HEK293 (cell line): ENCODE data around the gene CDC42EP5.

ENCODE experiments used
- CTCF ChIP-seq: fragments of 450-650 bp; formaldehyde crosslinking; IDR thresholded peaks from 2 replicates; pipeline ENCODE4 v1.5.1; 2016; ENCODE audit warnings: missing biosample characterization, missing genetic modification characterization
- GLI4 ChIP-seq: fragments of 450-650 bp; formaldehyde crosslinking; IDR thresholded peaks from 2 replicates; pipeline ENCODE4 v1.5.1; 2016; ENCODE audit warnings: missing biosample characterization, missing genetic modification characterization
- GLIS2 ChIP-seq: fragments of 450-650 bp; formaldehyde crosslinking; IDR thresholded peaks from 2 replicates; pipeline ENCODE4 v1.5.1; 2016; ENCODE audit warnings: missing biosample characterization, missing genetic modification characterization
- INSM2 ChIP-seq: fragments of 450-650 bp; formaldehyde crosslinking; IDR thresholded peaks from 2 replicates; pipeline ENCODE4 v1.5.1; 2016; ENCODE audit warnings: missing biosample characterization, missing genetic modification characterization
- KLF1 ChIP-seq: fragments of 450-650 bp; formaldehyde crosslinking; IDR thresholded peaks from 2 replicates; pipeline ENCODE4 v1.5.1; 2016; ENCODE audit warnings: missing biosample characterization, missing genetic modification characterization
- KLF8 ChIP-seq: fragments of 450-650 bp; formaldehyde crosslinking; IDR thresholded peaks from 2 replicates; pipeline ENCODE4 v1.5.1; 2016; ENCODE audit warnings: missing biosample characterization, missing genetic modification characterization
- PATZ1 ChIP-seq: fragments of 450-650 bp; formaldehyde crosslinking; IDR thresholded peaks from 2 replicates; pipeline ENCODE4 v1.5.1; 2016; ENCODE audit warnings: missing biosample characterization, missing genetic modification characterization
- PRDM6 ChIP-seq: fragments of 450-650 bp; formaldehyde crosslinking; IDR thresholded peaks from 2 replicates; pipeline ENCODE4 v1.5.1; 2017; ENCODE audit warnings: missing biosample characterization, missing genetic modification characterization
- ZBTB17 ChIP-seq: fragments of 450-650 bp; formaldehyde crosslinking; IDR thresholded peaks from 2 replicates; pipeline ENCODE4 v1.5.1; 2016; ENCODE audit warnings: missing biosample characterization, missing genetic modification characterization
- ZBTB48 ChIP-seq: fragments of 450-650 bp; formaldehyde crosslinking; IDR thresholded peaks from 2 replicates; pipeline ENCODE4 v1.5.1; 2016; ENCODE audit warnings: missing biosample characterization, missing genetic modification characterization
- ZBTB49 ChIP-seq: fragments of 450-650 bp; formaldehyde crosslinking; IDR thresholded peaks from 2 replicates; pipeline ENCODE4 v1.5.1; 2016; ENCODE audit warnings: missing biosample characterization, missing genetic modification characterization, low read depth
- ZNF169 ChIP-seq: fragments of 450-650 bp; formaldehyde crosslinking; IDR thresholded peaks from 2 replicates; pipeline ENCODE4 v1.5.1; 2016; ENCODE audit warnings: missing biosample characterization, missing genetic modification characterization
- ZNF214 ChIP-seq: fragments of 450-650 bp; formaldehyde crosslinking; IDR thresholded peaks from 2 replicates; pipeline ENCODE4 v1.5.1; 2017; ENCODE audit warnings: missing biosample characterization, mild to moderate bottlenecking, missing genetic modification characterization, borderline replicate concordance
- ZNF223 ChIP-seq: fragments of 450-650 bp; formaldehyde crosslinking; IDR thresholded peaks from 2 replicates; pipeline ENCODE4 v1.5.1; 2016; ENCODE audit warnings: missing biosample characterization, missing genetic modification characterization
- ZNF292 ChIP-seq: fragments of 450-650 bp; formaldehyde crosslinking; IDR thresholded peaks from 2 replicates; pipeline ENCODE4 v1.5.1; 2016; ENCODE audit warnings: low read depth, missing biosample characterization, missing genetic modification characterization, borderline replicate concordance
- ZNF362 ChIP-seq: fragments of 450-650 bp; formaldehyde crosslinking; IDR thresholded peaks from 2 replicates; pipeline ENCODE4 v1.5.1; 2016; ENCODE audit warnings: missing biosample characterization, missing genetic modification characterization
- ZNF426 ChIP-seq: fragments of 450-650 bp; formaldehyde crosslinking; IDR thresholded peaks from 2 replicates; pipeline ENCODE4 v1.5.1; 2017; ENCODE audit warnings: missing biosample characterization, missing genetic modification characterization, mild to moderate bottlenecking, inconsistent platforms, moderate library complexity
- ZNF473 ChIP-seq: fragments of 450-650 bp; formaldehyde crosslinking; IDR thresholded peaks from 2 replicates; pipeline ENCODE4 v1.5.1; 2017; ENCODE audit warnings: missing biosample characterization, missing genetic modification characterization
- ZNF501 ChIP-seq: fragments of 450-650 bp; formaldehyde crosslinking; IDR thresholded peaks from 2 replicates; pipeline ENCODE4 v1.5.1; 2016; ENCODE audit warnings: missing biosample characterization, missing genetic modification characterization
- ZNF558 ChIP-seq: fragments of 450-650 bp; formaldehyde crosslinking; IDR thresholded peaks from 2 replicates; pipeline ENCODE4 v1.5.1; 2016; ENCODE audit warnings: missing biosample characterization, missing genetic modification characterization
- ZNF560 ChIP-seq: fragments of 450-650 bp; formaldehyde crosslinking; IDR thresholded peaks from 2 replicates; pipeline ENCODE4 v1.5.1; 2017; ENCODE audit warnings: missing biosample characterization, missing genetic modification characterization, borderline replicate concordance
- ZNF580 ChIP-seq: fragments of 450-650 bp; formaldehyde crosslinking; IDR thresholded peaks from 2 replicates; pipeline ENCODE4 v1.5.1; 2016; ENCODE audit warnings: missing biosample characterization, missing genetic modification characterization
- ZNF621 ChIP-seq: fragments of 450-650 bp; formaldehyde crosslinking; IDR thresholded peaks from 2 replicates; pipeline ENCODE4 v1.5.1; 2017; ENCODE audit warnings: missing biosample characterization, missing genetic modification characterization
- ZNF639 ChIP-seq: fragments of 450-650 bp; formaldehyde crosslinking; IDR thresholded peaks from 2 replicates; pipeline ENCODE4 v1.5.1; 2016; ENCODE audit warnings: missing biosample characterization, missing genetic modification characterization
- ZNF664 ChIP-seq: fragments of 450-650 bp; formaldehyde crosslinking; IDR thresholded peaks from 2 replicates; pipeline ENCODE4 v1.5.1; 2016; ENCODE audit warnings: missing biosample characterization, missing genetic modification characterization
- ZNF701 ChIP-seq: fragments of 450-650 bp; formaldehyde crosslinking; IDR thresholded peaks from 2 replicates; pipeline ENCODE4 v1.5.1; 2016; ENCODE audit warnings: missing biosample characterization, missing genetic modification characterization
- ZNF747 ChIP-seq: fragments of 450-650 bp; formaldehyde crosslinking; IDR thresholded peaks from 2 replicates; pipeline ENCODE4 v1.5.1; 2016; ENCODE audit warnings: missing biosample characterization, missing genetic modification characterization
- ZNF791 ChIP-seq: fragments of 450-650 bp; formaldehyde crosslinking; IDR thresholded peaks from 2 replicates; pipeline ENCODE4 v1.5.1; 2016; ENCODE audit warnings: missing biosample characterization, missing genetic modification characterization

CDC42EP5 gene

GRCh38 chr19:54464630-54465425 lies 8.3 kb downstream of the CDC42EP5 start (continued):
- TF ChIP-seq ZNF362 (tag by site-specific recombination): no peak
- no peak for TF ChIP-seq ZNF223
- no peak for TF ChIP-seq ZBTB48 (tag by site-specific recombination)
- peak; percentile 61 for TF ChIP-seq PATZ1 (tag by site-specific recombination)
- no peak for TF ChIP-seq ZNF639
- peak; percentile 82 for TF ChIP-seq KLF1 (tag by site-specific recombination)
- TF ChIP-seq GLIS2 (tag by site-specific recombination): peak; percentile 89
- TF ChIP-seq ZNF621: no peak
- no peak for TF ChIP-seq INSM2
- TF ChIP-seq ZNF558: no peak
- no peak for TF ChIP-seq CTCF
- TF ChIP-seq ZNF701: no peak
- TF ChIP-seq ZNF292 (tag by site-specific recombination): no peak
- TF ChIP-seq ZBTB17 (tag by site-specific recombination): peak; percentile 40; the same call in 1 of the 2 replicates
- no peak for TF ChIP-seq ZNF169 (tag by site-specific recombination)
- TF ChIP-seq ZBTB49: no peak
- no peak for TF ChIP-seq PRDM6 (tag by site-specific recombination)
- no peak for TF ChIP-seq ZNF747 (tag by site-specific recombination)
- TF ChIP-seq ZNF560 (tag by site-specific recombination): no peak
- TF ChIP-seq GLI4: no peak
- no peak for TF ChIP-seq KLF8
- TF ChIP-seq ZNF791 (tag by site-specific recombination): no peak
- no peak for TF ChIP-seq ZNF580 (tag by site-specific recombination)
- no peak for TF ChIP-seq ZNF214 (tag by site-specific recombination)
- no peak for TF ChIP-seq ZNF426 (tag by site-specific recombination)
- no peak for TF ChIP-seq ZNF664 (tag by site-specific recombination)
- TF ChIP-seq ZNF473 (tag by site-specific recombination): no peak
- no peak for TF ChIP-seq ZNF501 (tag by site-specific recombination)
